ENCODE data around the gene FLOT2. TPM values are rescaled to one million over a fixed set of nuclear protein-coding genes. Genes with fewer than 3 reads are reported as not detected.
A peak's percentile ranks its signal among the peaks of the same experiment; 100 is the strongest.
"Not testable (repeated sequence)": the region's sequence is repeated elsewhere in the genome, so short reads cannot be mapped to it uniquely, and the experiment has no call there.

FLOT2 gene
- total RNA-seq, 2 donors from 2014 or later = 79.3 to 95.8 TPM

DNA sequence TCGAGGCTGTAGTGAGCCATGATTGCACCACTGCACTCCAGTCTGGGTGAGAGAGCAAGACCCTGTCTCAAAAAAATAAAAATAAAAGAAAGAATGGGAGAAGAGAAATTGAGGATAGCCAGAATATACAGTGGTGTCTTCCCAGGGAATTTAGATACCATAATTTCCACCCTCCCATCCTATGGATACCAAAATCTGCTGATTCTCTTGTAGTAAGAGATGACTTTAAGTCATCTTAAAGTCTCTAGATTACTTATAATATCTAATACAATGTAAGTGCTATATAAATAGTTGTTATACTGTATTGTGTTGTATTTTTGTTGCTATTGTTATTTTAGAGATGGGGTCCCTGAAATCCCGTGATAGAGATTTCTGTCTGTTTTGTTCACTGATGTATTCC lies 44.2 kb downstream of the FLOT2 start:
- Mint-ChIP-seq H3K4me1 (ENCODE audit: low read depth in 2 of 2) (peaks cover 11 to 21% of the 10 kb centered on the region in 2 donors), H3K27ac (peak overlapping the region in 1 of 2 donors; percentile 97), H3K36me3 (no peaks in the 10 kb centered on the region), H3K9me3 (no peaks in the 10 kb centered on the region), H3K4me3 (no peak overlapping the region), H3K27me3 (no peaks in the 10 kb centered on the region)
- no peak for DNase-seq (ENCODE audit: low spot score)
- no peak for ATAC-seq

DNA sequence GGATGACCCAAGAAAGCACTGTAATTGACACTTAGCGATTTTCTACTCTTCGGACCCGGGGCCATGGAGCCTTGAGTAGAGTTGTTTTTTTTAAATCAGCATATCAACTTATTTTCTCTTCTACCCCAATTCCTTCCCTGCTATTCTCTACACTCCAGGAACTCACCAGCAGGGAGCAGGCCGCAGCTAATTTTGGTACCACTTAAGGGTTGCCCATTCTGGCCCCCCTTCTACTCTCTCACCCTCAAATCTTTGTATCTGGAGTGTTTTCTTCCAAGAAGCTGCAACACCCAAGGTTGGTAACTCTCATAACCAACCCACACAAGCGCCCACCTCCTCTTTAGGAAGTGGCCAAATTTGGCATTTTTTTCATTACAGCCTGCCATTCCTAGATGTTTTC lies 48.3 kb downstream of the FLOT2 start:
- ATAC-seq (no peak), DNase-seq (ENCODE audit: low spot score) (peak; percentile 20)
- no peaks in the 10 kb centered on the region for H3K27me3 Mint-ChIP-seq
- no peaks in the 10 kb centered on the region for H3K36me3 Mint-ChIP-seq
- no peak overlapping the region for H3K4me3 Mint-ChIP-seq
- H3K27ac Mint-ChIP-seq = no peak overlapping the region
- peaks cover 0 to 3% of the 10 kb centered on the region in 2 donors for H3K4me1 Mint-ChIP-seq (ENCODE audit: low read depth in 2 of 2)
- H3K9me3 Mint-ChIP-seq = no peaks in the 10 kb centered on the region

DNA sequence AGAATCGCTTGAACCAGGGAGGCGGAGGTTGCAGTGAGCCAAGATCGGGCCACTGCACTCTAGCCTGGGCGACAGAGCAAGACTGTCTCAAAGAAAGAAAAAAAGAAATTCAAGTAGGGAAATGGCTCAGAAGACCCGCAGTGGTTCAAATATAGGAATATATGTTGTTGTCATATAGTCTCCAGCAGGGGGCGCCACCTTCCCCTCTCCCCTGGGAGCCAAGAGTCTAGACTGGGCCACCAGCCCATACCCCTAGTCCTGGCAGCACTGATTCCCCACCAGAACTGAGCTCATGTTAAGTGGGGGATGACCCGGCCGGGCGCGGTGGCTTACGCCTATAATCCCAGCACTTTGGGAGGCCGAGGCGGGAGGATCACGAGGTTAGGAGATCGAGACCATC lies 48.9 kb downstream of the FLOT2 start:
- not testable (repeated sequence) for H3K27ac Mint-ChIP-seq; H3K4me3 Mint-ChIP-seq; H3K36me3 Mint-ChIP-seq; H3K27me3 Mint-ChIP-seq; H3K9me3 Mint-ChIP-seq; H3K4me1 Mint-ChIP-seq (ENCODE audit: low read depth in 2 of 2)
- DNase-seq (ENCODE audit: low spot score) (peak; percentile 72), ATAC-seq (peak; percentile 77 to 83)

DNA sequence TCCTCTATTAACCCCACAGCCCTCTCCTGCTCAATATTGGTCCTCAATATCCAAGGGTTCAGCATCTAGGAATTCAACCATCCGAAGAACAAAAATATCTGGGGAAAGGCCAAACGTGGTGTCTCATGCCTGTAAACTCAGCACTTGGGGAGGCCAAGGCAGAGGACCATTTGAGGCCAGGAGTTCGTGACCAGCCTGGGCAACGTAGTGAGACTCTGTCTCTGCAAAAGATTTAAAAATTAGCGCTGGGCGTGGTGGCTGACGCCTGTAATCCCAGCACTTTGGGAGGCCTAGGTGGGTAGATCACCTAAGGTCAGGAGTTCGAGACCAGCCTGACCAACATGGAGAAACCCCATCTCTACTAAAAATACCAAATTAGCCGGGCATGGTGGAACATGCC lies 50.8 kb downstream of the FLOT2 start:
- not testable (repeated sequence) for H3K36me3 Mint-ChIP-seq; H3K27me3 Mint-ChIP-seq; H3K9me3 Mint-ChIP-seq; DNase-seq (ENCODE audit: low spot score); ATAC-seq; H3K4me3 Mint-ChIP-seq; H3K27ac Mint-ChIP-seq
- H3K4me1 Mint-ChIP-seq (ENCODE audit: low read depth in 2 of 2) = peaks cover 8 to 12% of the 10 kb centered on the region in 2 donors

DNA sequence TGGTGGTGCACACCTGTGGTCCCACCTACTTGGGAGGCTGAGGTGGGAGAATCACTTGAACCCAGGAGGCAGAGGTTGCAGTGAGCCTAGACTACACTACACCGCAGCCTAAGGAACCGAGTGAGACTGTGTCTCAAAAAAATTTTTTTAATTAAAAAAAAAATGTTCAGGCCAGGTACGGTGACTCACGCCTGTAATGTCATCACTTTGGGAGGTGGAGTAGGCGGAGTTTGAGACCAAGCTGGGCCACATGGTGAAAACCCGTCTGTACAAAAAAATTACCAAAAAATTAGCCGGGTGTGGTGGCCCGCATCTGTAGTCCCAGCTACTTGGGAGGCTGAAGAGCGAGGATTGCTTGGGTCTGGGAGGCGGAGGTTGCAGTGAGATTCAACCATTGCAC lies 51.3 kb downstream of the FLOT2 start:
- Mint-ChIP-seq H3K27ac (no peak overlapping the region), H3K27me3 (no peaks in the 10 kb centered on the region), H3K9me3 (no peaks in the 10 kb centered on the region), H3K4me3 (no peak overlapping the region), H3K36me3 (peaks cover 7% of the 10 kb centered on the region), H3K4me1 (ENCODE audit: low read depth in 2 of 2) (peaks cover 10 to 13% of the 10 kb centered on the region in 2 donors)
- peak; percentile 2 for DNase-seq (ENCODE audit: low spot score)
- no peak for ATAC-seq

DNA sequence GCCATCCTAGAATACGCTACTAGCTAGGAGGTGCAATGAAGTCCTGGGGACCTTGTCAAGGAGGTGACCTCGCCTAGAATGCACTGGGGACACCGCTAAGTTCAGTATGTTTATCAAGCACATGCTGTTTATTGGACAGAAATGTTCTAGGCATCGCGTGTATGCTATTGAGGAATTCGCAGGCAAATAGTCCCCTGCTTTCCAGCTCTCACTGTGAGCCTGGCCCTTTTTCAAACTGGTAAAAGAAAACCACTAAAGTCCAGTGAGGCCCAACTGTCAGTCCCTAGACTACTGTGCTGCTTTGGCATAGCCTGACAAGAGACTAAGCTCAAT lies 53.8 kb downstream of the FLOT2 start:
- no peak for DNase-seq (ENCODE audit: low spot score)
- Mint-ChIP-seq H3K27ac (peak overlapping the region in 1 of 2 donors; percentile 98), H3K36me3 (peaks cover 7% of the 10 kb centered on the region), H3K9me3 (no peaks in the 10 kb centered on the region), H3K4me1 (ENCODE audit: low read depth in 2 of 2) (peaks cover 10% of the 10 kb centered on the region in 2 donors), H3K4me3 (peak overlapping the region; percentile 34), H3K27me3 (no peaks in the 10 kb centered on the region)
- ATAC-seq = no peak

DNA sequence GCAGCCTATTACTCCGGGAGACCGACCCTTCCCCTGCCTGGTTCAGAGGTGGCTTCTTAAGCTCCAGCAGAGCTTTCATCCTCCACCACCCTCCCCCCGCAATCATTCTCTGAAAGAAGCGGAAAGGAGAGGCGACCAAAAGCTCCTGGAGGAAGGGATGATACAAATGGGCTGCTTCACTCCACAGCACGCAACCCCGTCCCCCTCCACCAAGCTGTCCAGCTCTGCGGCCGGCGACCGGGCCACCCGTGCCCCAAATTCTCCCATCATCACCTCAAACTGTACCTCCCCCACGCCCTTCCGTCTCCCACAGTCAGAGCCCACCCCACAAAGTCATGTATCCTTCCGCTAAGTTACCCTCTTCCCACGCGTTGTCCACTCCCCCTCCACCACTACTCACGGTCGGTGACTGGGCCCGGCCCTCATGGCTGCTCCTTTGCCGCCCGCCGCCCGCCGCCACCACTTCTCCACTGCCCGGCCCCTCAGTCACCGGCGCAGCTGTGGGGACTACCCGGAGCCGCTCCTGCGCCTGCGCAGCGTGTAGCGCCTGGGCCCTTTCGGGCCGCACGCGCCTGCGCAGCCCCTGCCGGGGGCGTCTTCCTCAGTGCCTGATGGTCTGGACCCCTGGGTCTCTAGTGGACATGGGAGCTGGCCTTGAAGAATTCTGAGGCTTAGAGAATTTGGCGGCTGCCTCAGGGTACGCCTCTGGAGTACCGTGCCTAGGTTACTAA lies 55.1 kb downstream of the FLOT2 start, which contains the start of gene FAM222B:
TSS of gene FAM222B (minus strand) at position 509 of the 731 bp plus-strand sequence. CDS start 76,123 bp downstream, outside the sequence.
- no peaks in the 10 kb centered on the region for H3K9me3 Mint-ChIP-seq
- DNase-seq (ENCODE audit: low spot score) = peak; percentile 95

DNA sequence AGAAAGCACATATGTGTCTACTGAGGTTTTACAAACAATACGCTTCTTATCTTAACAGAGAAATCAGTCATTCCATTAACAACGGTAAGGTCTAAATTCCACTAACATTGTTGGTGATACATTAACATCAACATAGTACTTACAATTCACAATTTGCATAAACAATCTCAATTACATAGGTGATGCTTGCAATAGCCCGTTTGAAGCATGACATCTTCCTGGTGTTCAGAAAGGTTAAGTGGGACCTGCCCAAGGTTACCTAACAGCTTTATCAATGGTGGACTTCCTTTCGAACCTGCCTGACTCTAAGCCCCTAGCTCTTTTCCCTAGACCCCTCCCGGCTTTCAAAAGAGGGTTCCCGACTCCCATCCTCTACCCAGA lies 55.6 kb downstream of the FLOT2 start:
- Mint-ChIP-seq H3K9me3 (no peaks in the 10 kb centered on the region), H3K27me3 (no peaks in the 10 kb centered on the region), H3K4me1 (ENCODE audit: low read depth in 2 of 2) (peaks cover 10% of the 10 kb centered on the region in 2 donors), H3K36me3 (peaks cover 7% of the 10 kb centered on the region), H3K4me3 (peak overlapping the region; percentile 100), H3K27ac (peak overlapping the region; percentile 93 to 98)
- DNase-seq (ENCODE audit: low spot score) (no peak), ATAC-seq (peak in 1 of 2 donors; percentile 2)

More for the DNA sequence above, 55.1 kb downstream of the FLOT2 start, which contains the start of gene FAM222B:
- Mint-ChIP-seq H3K27ac (peak within 1 kb of the TSS; percentile 93 to 98), H3K4me1 (ENCODE audit: low read depth in 2 of 2) (peaks cover 10% of the 10 kb centered on the region in 2 donors), H3K4me3 (peak within 1 kb of the TSS; percentile 100), H3K27me3 (no peaks in the 10 kb centered on the region), H3K36me3 (peaks cover 7% of the 10 kb centered on the region)
- peak; percentile 99 for ATAC-seq

DNA sequence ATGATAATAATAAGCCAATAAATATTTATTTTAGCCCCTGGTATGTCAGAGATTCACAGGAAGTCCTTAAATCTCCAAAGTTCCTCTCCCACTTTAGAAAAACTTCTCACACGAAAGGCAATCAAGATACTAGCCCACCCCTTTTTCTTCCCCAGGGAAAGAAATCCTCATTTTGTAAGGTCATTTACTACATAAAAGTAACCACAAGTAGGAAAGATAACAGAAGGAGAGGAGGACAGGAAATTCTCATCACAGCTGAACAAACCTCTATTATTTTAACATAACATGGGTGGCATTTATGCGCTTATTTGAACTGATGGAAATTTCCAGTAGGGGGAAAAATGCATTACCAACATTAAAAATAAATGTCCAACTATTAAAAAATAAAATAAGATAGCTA lies 58.3 kb downstream of the FLOT2 start:
- Mint-ChIP-seq H3K36me3 (peaks cover 11% of the 10 kb centered on the region), H3K9me3 (no peaks in the 10 kb centered on the region), H3K4me1 (ENCODE audit: low read depth in 2 of 2) (peaks cover 16 to 18% of the 10 kb centered on the region in 2 donors), H3K27ac (no peak overlapping the region), H3K27me3 (no peaks in the 10 kb centered on the region), H3K4me3 (no peak overlapping the region)
- ATAC-seq = no peak
- DNase-seq (ENCODE audit: low spot score) = no peak

DNA sequence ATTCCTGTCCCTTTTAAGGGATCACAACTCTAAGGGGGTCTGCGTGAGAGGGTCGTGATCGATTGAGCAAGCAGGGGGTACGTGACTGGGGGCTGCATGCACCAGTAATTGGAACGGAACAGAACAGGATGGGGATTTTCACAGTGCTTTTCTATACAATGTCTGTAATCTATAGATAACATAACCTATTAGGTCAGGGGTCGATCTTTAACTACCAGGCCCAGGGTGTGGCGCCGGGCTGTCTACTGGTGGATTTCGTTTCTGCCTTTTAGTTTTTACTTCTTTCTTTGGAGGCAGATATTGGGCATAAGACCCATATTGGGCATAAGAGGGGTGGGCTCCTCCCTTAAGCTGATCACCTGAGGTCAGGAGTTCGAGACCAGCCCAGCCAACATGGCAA lies 61.0 kb downstream of the FLOT2 start:
- not testable (repeated sequence) for DNase-seq (ENCODE audit: low spot score); ATAC-seq; H3K9me3 Mint-ChIP-seq; H3K4me3 Mint-ChIP-seq; H3K27me3 Mint-ChIP-seq
- peaks cover 13% of the 10 kb centered on the region for H3K36me3 Mint-ChIP-seq
- peaks cover 14 to 15% of the 10 kb centered on the region in 2 donors for H3K4me1 Mint-ChIP-seq (ENCODE audit: low read depth in 2 of 2)
- H3K27ac Mint-ChIP-seq = peak overlapping the region in 1 of 2 donors; percentile 24

DNA sequence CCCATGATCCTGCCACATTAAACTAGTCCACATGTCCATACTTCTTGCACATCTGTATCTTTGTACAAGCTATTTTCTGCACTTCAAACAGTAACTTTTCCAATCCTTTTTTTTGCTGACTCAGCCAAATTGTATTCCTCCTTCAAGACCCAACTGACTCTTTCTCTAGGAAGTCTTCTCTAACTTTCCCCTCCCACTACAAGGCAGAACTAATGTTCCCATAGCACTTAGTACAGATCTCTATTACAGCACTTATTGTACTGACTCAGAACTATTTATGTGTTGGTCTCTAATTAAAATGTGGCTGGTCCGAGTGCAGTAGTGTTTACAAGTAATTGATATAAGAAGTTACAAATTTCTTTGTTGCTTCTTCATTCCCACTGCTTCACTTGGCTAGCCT lies 63.1 kb downstream of the FLOT2 start:
- Mint-ChIP-seq H3K9me3 (no peaks in the 10 kb centered on the region), H3K4me3 (no peak overlapping the region), H3K36me3 (peaks cover 13% of the 10 kb centered on the region)

More for the DNA sequence above, 63.1 kb downstream of the FLOT2 start:
- H3K27ac Mint-ChIP-seq = no peak overlapping the region
- H3K27me3 Mint-ChIP-seq = no peaks in the 10 kb centered on the region
- peaks cover 14 to 15% of the 10 kb centered on the region in 2 donors for H3K4me1 Mint-ChIP-seq (ENCODE audit: low read depth in 2 of 2)
- ATAC-seq = no peak
- DNase-seq (ENCODE audit: low spot score) = no peak

Other genes with a start within 250 kb of the FLOT2 start
- gene SDF2, start 235.8 kb downstream of the FLOT2 start, total RNA-seq = 10 to 100 TPM; 36.1 to 65.2 TPM
- gene SUPT6H, start 235.5 kb downstream of the FLOT2 start, total RNA-seq = 100 to 1,000 TPM; 118 to 133 TPM
- 1 to 10 TPM; 3.7 to 4.6 TPM for gene PROCA1, start 185.8 kb downstream of the FLOT2 start, total RNA-seq
- 10 to 100 TPM in 1 of 2 donors, 1 to 10 TPM in 1; 8.5 to 25.7 TPM for gene RAB34, start 179.9 kb downstream of the FLOT2 start, total RNA-seq
- gene RPL23A, start 177.7 kb downstream of the FLOT2 start, total RNA-seq = 1,000 to 10,000 TPM; 1,264 to 1,439 TPM
- gene TLCD1, start 171.5 kb downstream of the FLOT2 start, total RNA-seq = 1 to 10 TPM; 1.5 to 9.7 TPM
- 10 to 100 TPM in 1 of 2 donors, 1 to 10 TPM in 1; 3.2 to 10.2 TPM for gene NEK8, start 168.9 kb downstream of the FLOT2 start, total RNA-seq
- gene TRAF4, start 153.7 kb downstream of the FLOT2 start, total RNA-seq = 100 to 1,000 TPM in 1 of 2 donors, 10 to 100 TPM in 1; 59.7 to 186 TPM
- gene FAM222B, start 54.9 kb downstream of the FLOT2 start, total RNA-seq = 10 to 100 TPM; 21.7 to 23.5 TPM
- gene ERAL1, start 42.7 kb downstream of the FLOT2 start, total RNA-seq = 100 to 1,000 TPM in 1 of 2 donors, 10 to 100 TPM in 1; 55.9 to 105 TPM
- gene DHRS13, start 5.3 kb upstream of the FLOT2 start, total RNA-seq = 10 to 100 TPM; 22.5 to 26.1 TPM
- gene PHF12, start 53.8 kb upstream of the FLOT2 start, total RNA-seq = 10 to 100 TPM; 68.0 to 72.2 TPM
- gene SEZ6, start 108.3 kb upstream of the FLOT2 start, total RNA-seq = not detected
- 1 to 10 TPM; 3.2 to 5.0 TPM for gene PIPOX, start 145.4 kb upstream of the FLOT2 start, total RNA-seq